Neural cell (in vitro differentiated cells): ENCODE measurements around the gene COTL1. TPM values are rescaled to one million over a fixed set of nuclear protein-coding genes. Genes with fewer than 3 reads are reported as not detected.

ENCODE experiments used
- H2AFZ ChIP-seq: fragments of 200-600, 300-800 bp; sonication (generic), shearing (Covaris generic); 2 replicates; pipeline ENCODE4 v1.6.0; 2014; ENCODE audit warnings: low read depth, mild to moderate bottlenecking, antibody characterized with exemption, low read length, moderate library complexity
- H3F3A ChIP-seq: fragments of 200-600 bp; shearing (Covaris generic); 2 replicates; pipeline ENCODE4 v1.6.1; 2016; ENCODE audit warnings: mild to moderate bottlenecking, moderate library complexity, mixed read lengths, antibody characterized with exemption, low read length; ENCODE audit not compliant: insufficient read depth, poor library complexity, severe bottlenecking
- H3K27ac ChIP-seq: fragments of 200-600, 300-800 bp; sonication (generic), shearing (Covaris generic); 2 replicates; pipeline ENCODE4 v1.5.1; 2014; ENCODE audit warnings: mild to moderate bottlenecking, low read length, moderate library complexity
- H3K27me3 ChIP-seq: fragments of 300-800, 200-600 bp; sonication (generic), shearing (Covaris generic); 2 replicates; pipeline ENCODE4 v1.6.0; 2014; ENCODE audit warnings: mild to moderate bottlenecking, low read depth, low read length, moderate library complexity; ENCODE audit not compliant: insufficient read depth
- H3K36me3 ChIP-seq: fragments of 300-800, 200-600 bp; sonication (generic), shearing (Covaris generic); 2 replicates; pipeline ENCODE4 v1.5.1; 2014; ENCODE audit warnings: mild to moderate bottlenecking, antibody characterized with exemption, low read length, moderate library complexity; ENCODE audit not compliant: insufficient read depth
- H3K4me2 ChIP-seq: fragments of 300-800, 200-600 bp; sonication (generic), shearing (Covaris generic); 2 replicates; pipeline ENCODE4 v1.6.0; 2014; ENCODE audit warnings: mild to moderate bottlenecking, low read length
- H3K4me3 ChIP-seq: fragments of 300-800, 200-600 bp; sonication (generic), shearing (Covaris generic); 2 replicates; pipeline ENCODE4 v1.5.1; 2014; ENCODE audit warnings: mild to moderate bottlenecking, low read length, moderate library complexity
- H3K79me2 ChIP-seq: fragments of 200-600 bp; shearing (Covaris generic); replicated peaks from 2 replicates; pipeline ENCODE4 v1.6.0; 2014; ENCODE audit warnings: mild to moderate bottlenecking, low read length, moderate library complexity; ENCODE audit not compliant: insufficient read depth
- H3K9ac ChIP-seq: fragments of 300-800, 200-600 bp; sonication (generic), shearing (Covaris generic); 2 replicates; pipeline ENCODE4 v1.6.1; 2016; ENCODE audit warnings: mild to moderate bottlenecking, low read length, mixed read lengths
- H3K9me2 ChIP-seq: fragments of 200-600 bp; shearing (Covaris generic); 2 replicates; pipeline ENCODE4 v1.6.1; 2016; ENCODE audit warnings: mild to moderate bottlenecking, low read length, mixed read lengths; ENCODE audit not compliant: insufficient read depth
- H3K9me3 ChIP-seq: fragments of 200-600, 300-800 bp; sonication (generic), shearing (Covaris generic); 2 replicates; pipeline ENCODE4 v1.6.1; 2016; ENCODE audit warnings: mild to moderate bottlenecking, mixed run types, low read length, moderate library complexity, mixed read lengths
- H4K20me1 ChIP-seq: fragments of 200-600 bp; shearing (Covaris generic); 2 replicates; pipeline ENCODE4 v1.6.1; 2016; ENCODE audit warnings: mild to moderate bottlenecking, mixed run types; ENCODE audit not compliant: insufficient read depth
- EP300 ChIP-seq: fragments of 450-650 bp; conservative IDR thresholded peaks from 2 replicates; pipeline ENCODE4 v1.6.1; 2014; ENCODE audit warnings: antibody characterized with exemption, mild to moderate bottlenecking, moderate library complexity; ENCODE audit not compliant: poor library complexity, severe bottlenecking
- EZH2 ChIP-seq: fragments of 200-600, 300-800 bp; shearing (Covaris generic), sonication (generic); IDR thresholded peaks from 2 replicates; pipeline ENCODE4 v1.6.1; 2014; ENCODE audit warnings: antibody characterized with exemption, low read length, borderline replicate concordance, mild to moderate bottlenecking; ENCODE audit not compliant: insufficient read depth, poor library complexity, severe bottlenecking
- MXI1 ChIP-seq: fragments of 450-650 bp; conservative IDR thresholded peaks from 2 replicates; pipeline ENCODE4 v1.6.1; 2014; ENCODE audit warnings: antibody characterized with exemption, mild to moderate bottlenecking; ENCODE audit not compliant: poor library complexity, severe bottlenecking
- POLR2AphosphoS5 ChIP-seq: IDR thresholded peaks from 2 replicates; pipeline ENCODE4 v1.6.1; 2012
- RAD21 ChIP-seq: fragments of 450-650 bp; conservative IDR thresholded peaks from 2 replicates; pipeline ENCODE4 v1.6.1; 2014; ENCODE audit warnings: antibody characterized with exemption, mild to moderate bottlenecking, moderate library complexity
- SMC3 ChIP-seq: fragments of 450-650 bp; conservative IDR thresholded peaks from 2 replicates; pipeline ENCODE4 v1.6.1; 2014; ENCODE audit warnings: antibody characterized with exemption, mild to moderate bottlenecking, moderate library complexity; ENCODE audit not compliant: poor library complexity
- TAF1 ChIP-seq: IDR thresholded peaks from 2 replicates; pipeline ENCODE4 v1.6.1; 2012; ENCODE audit warnings: low read depth
- polyA plus RNA-seq: library from polyadenylated mRNA; depleted of rRNA; stranded (reverse); fragments of >200 nt; gene quantifications from 2 replicates; pipeline ENCODE4 v1.2.3, GENCODE V29; 2014
- TF ChIP-seq, protein P1 (sequence below): IDR thresholded peaks from 2 replicates; pipeline ENCODE4 v1.6.1; 2012; ENCODE audit warnings: borderline replicate concordance
- TF ChIP-seq, protein P2 (sequence below): fragments of 450-650 bp; IDR thresholded peaks from 2 replicates; pipeline ENCODE4 v1.5.1; 2014; ENCODE audit warnings: antibody characterized with exemption, mild to moderate bottlenecking, moderate library complexity; ENCODE audit not compliant: poor library complexity, severe bottlenecking

COTL1 gene
- polyA plus RNA-seq, 1 donor from 2014 or later: 86.6 TPM

DNA sequence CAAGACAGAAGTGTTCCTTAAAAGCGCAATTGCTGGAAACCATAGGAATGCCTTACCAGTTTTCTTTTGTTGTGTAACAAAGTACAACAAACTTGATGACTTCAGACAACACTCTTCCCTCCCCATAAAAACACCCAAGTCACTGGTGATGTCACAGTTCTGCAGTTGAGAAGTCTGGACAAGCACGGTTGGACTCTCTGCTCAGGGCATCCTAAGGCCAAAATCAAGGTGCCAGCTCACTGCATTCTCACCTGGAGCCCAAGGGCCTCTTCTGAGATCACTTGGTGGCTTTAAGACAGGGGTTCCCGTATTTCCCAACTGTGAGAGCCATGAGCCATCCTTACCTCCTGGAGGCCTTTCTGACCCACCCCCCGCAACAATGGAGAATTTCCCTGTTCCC, 67.8 kb downstream of the COTL1 start:
- H3K9me3 ChIP-seq: no peaks in the 10 kb centered on the region
- TF ChIP-seq, protein P1, sequence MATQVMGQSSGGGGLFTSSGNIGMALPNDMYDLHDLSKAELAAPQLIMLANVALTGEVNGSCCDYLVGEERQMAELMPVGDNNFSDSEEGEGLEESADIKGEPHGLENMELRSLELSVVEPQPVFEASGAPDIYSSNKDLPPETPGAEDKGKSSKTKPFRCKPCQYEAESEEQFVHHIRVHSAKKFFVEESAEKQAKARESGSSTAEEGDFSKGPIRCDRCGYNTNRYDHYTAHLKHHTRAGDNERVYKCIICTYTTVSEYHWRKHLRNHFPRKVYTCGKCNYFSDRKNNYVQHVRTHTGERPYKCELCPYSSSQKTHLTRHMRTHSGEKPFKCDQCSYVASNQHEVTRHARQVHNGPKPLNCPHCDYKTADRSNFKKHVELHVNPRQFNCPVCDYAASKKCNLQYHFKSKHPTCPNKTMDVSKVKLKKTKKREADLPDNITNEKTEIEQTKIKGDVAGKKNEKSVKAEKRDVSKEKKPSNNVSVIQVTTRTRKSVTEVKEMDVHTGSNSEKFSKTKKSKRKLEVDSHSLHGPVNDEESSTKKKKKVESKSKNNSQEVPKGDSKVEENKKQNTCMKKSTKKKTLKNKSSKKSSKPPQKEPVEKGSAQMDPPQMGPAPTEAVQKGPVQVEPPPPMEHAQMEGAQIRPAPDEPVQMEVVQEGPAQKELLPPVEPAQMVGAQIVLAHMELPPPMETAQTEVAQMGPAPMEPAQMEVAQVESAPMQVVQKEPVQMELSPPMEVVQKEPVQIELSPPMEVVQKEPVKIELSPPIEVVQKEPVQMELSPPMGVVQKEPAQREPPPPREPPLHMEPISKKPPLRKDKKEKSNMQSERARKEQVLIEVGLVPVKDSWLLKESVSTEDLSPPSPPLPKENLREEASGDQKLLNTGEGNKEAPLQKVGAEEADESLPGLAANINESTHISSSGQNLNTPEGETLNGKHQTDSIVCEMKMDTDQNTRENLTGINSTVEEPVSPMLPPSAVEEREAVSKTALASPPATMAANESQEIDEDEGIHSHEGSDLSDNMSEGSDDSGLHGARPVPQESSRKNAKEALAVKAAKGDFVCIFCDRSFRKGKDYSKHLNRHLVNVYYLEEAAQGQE: no peak
- no peak for TF ChIP-seq TAF1
- TF ChIP-seq, protein P2, sequence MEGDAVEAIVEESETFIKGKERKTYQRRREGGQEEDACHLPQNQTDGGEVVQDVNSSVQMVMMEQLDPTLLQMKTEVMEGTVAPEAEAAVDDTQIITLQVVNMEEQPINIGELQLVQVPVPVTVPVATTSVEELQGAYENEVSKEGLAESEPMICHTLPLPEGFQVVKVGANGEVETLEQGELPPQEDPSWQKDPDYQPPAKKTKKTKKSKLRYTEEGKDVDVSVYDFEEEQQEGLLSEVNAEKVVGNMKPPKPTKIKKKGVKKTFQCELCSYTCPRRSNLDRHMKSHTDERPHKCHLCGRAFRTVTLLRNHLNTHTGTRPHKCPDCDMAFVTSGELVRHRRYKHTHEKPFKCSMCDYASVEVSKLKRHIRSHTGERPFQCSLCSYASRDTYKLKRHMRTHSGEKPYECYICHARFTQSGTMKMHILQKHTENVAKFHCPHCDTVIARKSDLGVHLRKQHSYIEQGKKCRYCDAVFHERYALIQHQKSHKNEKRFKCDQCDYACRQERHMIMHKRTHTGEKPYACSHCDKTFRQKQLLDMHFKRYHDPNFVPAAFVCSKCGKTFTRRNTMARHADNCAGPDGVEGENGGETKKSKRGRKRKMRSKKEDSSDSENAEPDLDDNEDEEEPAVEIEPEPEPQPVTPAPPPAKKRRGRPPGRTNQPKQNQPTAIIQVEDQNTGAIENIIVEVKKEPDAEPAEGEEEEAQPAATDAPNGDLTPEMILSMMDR: no peak
- no peak for TF ChIP-seq MXI1
- TF ChIP-seq EP300: no peak
- TF ChIP-seq RAD21: no peak
- no peak for TF ChIP-seq EZH2
- no peak for TF ChIP-seq POLR2AphosphoS5
- no peak for TF ChIP-seq SMC3

DNA sequence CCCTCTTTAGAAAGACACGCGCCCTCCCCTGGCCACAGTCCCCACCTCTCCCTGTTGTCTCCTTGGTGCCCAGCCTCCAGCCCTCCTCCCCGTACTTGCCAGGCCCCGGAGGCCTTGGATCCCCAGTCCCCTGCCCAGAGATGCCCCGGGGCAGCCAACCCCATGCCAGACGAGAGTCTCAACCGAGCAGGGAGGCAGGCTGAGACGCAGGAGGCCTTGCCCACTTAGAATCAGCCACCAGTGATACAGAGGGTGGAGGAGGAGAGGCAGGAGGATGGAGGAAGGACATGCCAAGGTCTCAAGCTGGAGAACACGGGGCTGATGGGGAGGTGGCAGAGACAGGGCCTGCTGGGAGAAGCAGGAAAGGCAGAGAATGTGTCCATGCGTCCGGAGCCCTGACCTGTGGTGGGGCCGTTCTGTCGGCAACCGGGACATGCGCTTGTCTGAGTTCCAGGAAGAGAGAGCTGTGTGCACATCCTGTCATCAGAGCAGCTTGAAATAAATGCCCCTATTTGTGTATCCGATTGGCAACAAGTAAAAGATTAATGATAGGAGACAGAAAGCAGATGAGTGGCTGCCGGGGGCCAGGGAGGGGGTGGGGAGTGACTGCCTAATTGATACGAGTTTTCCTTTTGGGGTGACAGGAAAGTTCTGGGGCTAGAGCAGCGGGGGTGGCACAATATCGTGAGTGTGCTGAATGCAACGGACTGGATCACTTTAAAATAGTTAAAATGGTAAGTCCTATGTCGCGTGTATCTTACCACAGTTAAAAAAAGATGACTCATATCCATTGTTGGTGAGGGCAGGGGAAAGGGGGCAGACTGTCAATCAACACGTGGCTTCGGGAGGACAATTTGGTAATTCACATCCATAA, 68.7 kb downstream of the COTL1 start:
- H3F3A ChIP-seq: no peaks in the 10 kb centered on the region
- H2AFZ ChIP-seq: no peak overlapping the region
- H3K79me2 ChIP-seq: no peaks in the 10 kb centered on the region
- no peaks in the 10 kb centered on the region for H3K27me3 ChIP-seq
- H3K9me2 ChIP-seq: no peaks in the 10 kb centered on the region
- H3K9me3 ChIP-seq: no peaks in the 10 kb centered on the region
- no peak for TF ChIP-seq TAF1
- H3K4me2 ChIP-seq: no peak overlapping the region
- H4K20me1 ChIP-seq: no peaks in the 10 kb centered on the region
- no peaks in the 10 kb centered on the region for H3K36me3 ChIP-seq
- H3K4me3 ChIP-seq: no peak overlapping the region
- H3K9ac ChIP-seq: no peak overlapping the region
- H3K27ac ChIP-seq: no peak overlapping the region

More for the DNA sequence above, 67.8 kb downstream of the COTL1 start:
- Histone ChIP-seq H3K4me3 (no peak overlapping the region), H3F3A (no peaks in the 10 kb centered on the region), H2AFZ (no peak overlapping the region), H3K27ac (no peak overlapping the region), H3K9me2 (no peaks in the 10 kb centered on the region), H4K20me1 (no peaks in the 10 kb centered on the region), H3K36me3 (no peaks in the 10 kb centered on the region), H3K79me2 (no peaks in the 10 kb centered on the region), H3K27me3 (no peaks in the 10 kb centered on the region), H3K4me2 (no peak overlapping the region), H3K9ac (no peak overlapping the region)
